Activated CD4-positive, alpha-beta T cell treated with anti-CD3 and anti-CD28 coated beads, Interleukin-2, amount 10 ng/mL, durations not matched to agents 7 days and 5 days (primary cell): ENCODE data around the gene IL36B. TPM values are rescaled to one million over a fixed set of nuclear protein-coding genes. Genes with fewer than 3 reads are reported as not detected.

Source experiments
- CTCF ChIA-PET: fragments of 350-600 bp; sonication (Branson Sonifier 250); formaldehyde crosslinking; loops from one replicate; lab custom pipeline; 2021; ENCODE audit warnings: antibody characterized with exemption; lab: Charles Lee
- POLR2A ChIA-PET: fragments of 350-600 bp; sonication (Branson Sonifier 250); formaldehyde crosslinking; loops from one replicate; lab custom pipeline; 2021; ENCODE audit warnings: antibody characterized with exemption; lab: Charles Lee
- DNase-seq: peaks from one replicate; pipeline ENCODE4 v3.0.0-alpha.2; 2020
- H3K27ac Mint-ChIP-seq: one replicate; pipeline ENCODE4 v1.8.0; 2021; ENCODE audit warnings: mild to moderate bottlenecking, moderate library complexity, mixed read lengths
- H3K27me3 Mint-ChIP-seq: one replicate; pipeline ENCODE4 v1.8.0; 2021; ENCODE audit warnings: mixed read lengths
- H3K36me3 Mint-ChIP-seq: one replicate; pipeline ENCODE4 v1.8.0; 2021; ENCODE audit warnings: low read depth, mixed read lengths
- H3K4me1 Mint-ChIP-seq: one replicate; pipeline ENCODE4 v1.8.0; 2021; ENCODE audit warnings: mixed read lengths
- H3K4me3 Mint-ChIP-seq: one replicate; pipeline ENCODE4 v1.8.0; 2021; ENCODE audit warnings: mild to moderate bottlenecking, moderate library complexity, mixed read lengths
- H3K9me3 Mint-ChIP-seq: one replicate; pipeline ENCODE4 v1.8.0; 2021; ENCODE audit warnings: mixed read lengths
- total RNA-seq, 2 experiments: library from RNA; stranded (reverse); gene quantifications; one replicate each; pipeline ENCODE4 v1.2.3, GENCODE V29; 2021

IL36B gene
- total RNA-seq, 2 experiments from 2014 or later, result not detected

GRCh38 chr2:113013336-113013661 is 39.4 kb downstream of the IL36B start:
- DNase-seq, result no peak
- Mint-ChIP-seq H3K36me3 (no peaks in the 10 kb centered on the region), H3K27ac (no peak overlapping the region), H3K9me3 (peaks cover 4% of the 10 kb centered on the region), H3K4me3 (no peak overlapping the region), H3K4me1 (peaks cover 11% of the 10 kb centered on the region), H3K27me3 (peaks cover 8% of the 10 kb centered on the region)
- ChIA-PET POLR2A (no interaction called here), CTCF (interaction anchor here (0.6 to 1.5 kb wide), 3 partner anchors 28 to 873 kb away, joined by 3 to 5 read pairs (median 4); no protein-coding TSS in a partner anchor)

GRCh38 chr2:113012436-113013335 is 40.0 kb downstream of the IL36B start:
- H3K4me1 Mint-ChIP-seq, result peaks cover 11% of the 10 kb centered on the region
- peaks cover 8% of the 10 kb centered on the region for H3K27me3 Mint-ChIP-seq
- H3K9me3 Mint-ChIP-seq, result peaks cover 4% of the 10 kb centered on the region
- DNase-seq, result no peak
- ChIA-PET CTCF (interaction anchor here (0.7 to 1.5 kb wide), 2 partner anchors 28 to 170 kb away, joined by 3 to 4 read pairs; no protein-coding TSS in a partner anchor), POLR2A (no interaction called here)
- no peak overlapping the region for H3K4me3 Mint-ChIP-seq
- no peak overlapping the region for H3K27ac Mint-ChIP-seq
- H3K36me3 Mint-ChIP-seq, result no peaks in the 10 kb centered on the region

GRCh38 chr2:113011108-113011507 is 41.6 kb downstream of the IL36B start:
- Mint-ChIP-seq H3K4me1 (peaks cover 10% of the 10 kb centered on the region), H3K27me3 (peaks cover 3% of the 10 kb centered on the region), H3K27ac (no peak overlapping the region), H3K9me3 (peaks cover 4% of the 10 kb centered on the region), H3K36me3 (no peaks in the 10 kb centered on the region), H3K4me3 (no peak overlapping the region)
- ChIA-PET CTCF (no interaction called here), POLR2A (no interaction called here)
- DNase-seq, result no peak

- Mint-ChIP-seq H3K27me3 (peaks cover 3% of the 10 kb centered on the region), H3K36me3 (no peaks in the 10 kb centered on the region), H3K9me3 (peaks cover 8% of the 10 kb centered on the region), H3K4me1 (peaks cover 5% of the 10 kb centered on the region), H3K4me3 (no peak overlapping the region), H3K27ac (no peak overlapping the region)
- CTCF ChIA-PET, result interaction anchor here (0.7 kb wide), 1 partner anchor 14 kb away, joined by 3 read pairs; no protein-coding TSS in a partner anchor
- POLR2A ChIA-PET, result no interaction called here
- no peak for DNase-seq
Observed at GRCh38 chr2:113010088-113010487, 42.6 kb downstream of the IL36B start.

- Mint-ChIP-seq H3K36me3 (no peaks in the 10 kb centered on the region), H3K9me3 (peaks cover 8% of the 10 kb centered on the region), H3K4me1 (peaks cover 5% of the 10 kb centered on the region), H3K4me3 (no peak overlapping the region), H3K27ac (no peak overlapping the region), H3K27me3 (peaks cover 3% of the 10 kb centered on the region)
- ChIA-PET POLR2A (no interaction called here), CTCF (interaction anchor here (0.7 kb wide), 1 partner anchor 14 kb away, joined by 3 read pairs; no protein-coding TSS in a partner anchor)
- DNase-seq, result no peak
Observed at GRCh38 chr2:113009622-113010021, 43.0 kb downstream of the IL36B start.

- H3K4me3 Mint-ChIP-seq, result no peak overlapping the region
Observed at GRCh38 chr2:113007250-113007649, 45.4 kb downstream of the IL36B start.

GRCh38 chr2:113005030-113005509 is 47.6 kb downstream of the IL36B start, which contains the start of gene IL36A:
Gene IL36A, plus strand, starts transcription at chr2:113005459. Its CDS starts 413 bp downstream, at chr2:113005872.
- H3K27ac Mint-ChIP-seq, result no peak within 1 kb of the TSS
- no peak within 1 kb of the TSS for H3K4me3 Mint-ChIP-seq
- H3K27me3 Mint-ChIP-seq, result peaks cover 3% of the 10 kb centered on the region
- H3K9me3 Mint-ChIP-seq, result peaks cover 28% of the 10 kb centered on the region
- peaks cover 15% of the 10 kb centered on the region for H3K36me3 Mint-ChIP-seq
- no peak for DNase-seq
- POLR2A ChIA-PET, result no interaction called here
- H3K4me1 Mint-ChIP-seq, result peaks cover 1% of the 10 kb centered on the region
- CTCF ChIA-PET, result no interaction called here

More at GRCh38 chr2:113007250-113007649, 45.4 kb downstream of the IL36B start:
- DNase-seq, result no peak
- no peaks in the 10 kb centered on the region for H3K36me3 Mint-ChIP-seq
- peaks cover 5% of the 10 kb centered on the region for H3K4me1 Mint-ChIP-seq
- H3K27me3 Mint-ChIP-seq, result no peaks in the 10 kb centered on the region
- POLR2A ChIA-PET, result no interaction called here
- no peak overlapping the region for H3K27ac Mint-ChIP-seq
- CTCF ChIA-PET, result no interaction called here
- peaks cover 14% of the 10 kb centered on the region for H3K9me3 Mint-ChIP-seq

- CTCF ChIA-PET, result no interaction called here
Observed at GRCh38 chr2:113002677-113003076, 50.0 kb downstream of the IL36B start.

GRCh38 chr2:113000436-113000835 is 52.2 kb downstream of the IL36B start:
- Mint-ChIP-seq H3K4me1 (peaks cover 23% of the 10 kb centered on the region), H3K27ac (no peak overlapping the region), H3K9me3 (peaks cover 40% of the 10 kb centered on the region), H3K4me3 (no peak overlapping the region), H3K27me3 (peaks cover 3% of the 10 kb centered on the region), H3K36me3 (peaks cover 30% of the 10 kb centered on the region)
- ChIA-PET CTCF (no interaction called here), POLR2A (no interaction called here)
- no peak for DNase-seq

More at GRCh38 chr2:113002677-113003076, 50.0 kb downstream of the IL36B start:
- POLR2A ChIA-PET, result no interaction called here
- H3K4me3 Mint-ChIP-seq, result no peak overlapping the region
- H3K4me1 Mint-ChIP-seq, result peaks cover 4% of the 10 kb centered on the region
- peaks cover 43% of the 10 kb centered on the region for H3K9me3 Mint-ChIP-seq
- H3K27me3 Mint-ChIP-seq, result peaks cover 3% of the 10 kb centered on the region
- H3K36me3 Mint-ChIP-seq, result peaks cover 26% of the 10 kb centered on the region
- no peak for DNase-seq
- H3K27ac Mint-ChIP-seq, result no peak overlapping the region

GRCh38 chr2:112997151-112997550 is 55.5 kb downstream of the IL36B start:
- POLR2A ChIA-PET, result interaction anchor here (1.0 kb wide), 1 partner anchor 12 kb away, joined by 3 read pairs; no protein-coding TSS in a partner anchor
- Mint-ChIP-seq H3K27me3 (peaks cover 6% of the 10 kb centered on the region), H3K27ac (peak overlapping the region; percentile 91), H3K9me3 (peaks cover 46% of the 10 kb centered on the region), H3K4me3 (peak overlapping the region; percentile 53), H3K36me3 (peaks cover 49% of the 10 kb centered on the region), H3K4me1 (peaks cover 36% of the 10 kb centered on the region)
- CTCF ChIA-PET, result no interaction called here
- DNase-seq, result no peak

GRCh38 chr2:112996635-112997034 is 56.0 kb downstream of the IL36B start:
- peak overlapping the region; percentile 91 for H3K27ac Mint-ChIP-seq
- H3K27me3 Mint-ChIP-seq, result peaks cover 8% of the 10 kb centered on the region
- DNase-seq, result peak; percentile 89
- CTCF ChIA-PET, result interaction anchor here (0.7 kb wide), 1 partner anchor 15 kb away, joined by 3 read pairs; no protein-coding TSS in a partner anchor
- H3K9me3 Mint-ChIP-seq, result peaks cover 48% of the 10 kb centered on the region
- H3K4me1 Mint-ChIP-seq, result peaks cover 36% of the 10 kb centered on the region
- H3K36me3 Mint-ChIP-seq, result peaks cover 53% of the 10 kb centered on the region
- H3K4me3 Mint-ChIP-seq, result peak overlapping the region; percentile 53
- POLR2A ChIA-PET, result interaction anchor here (0.7 to 1.0 kb wide), 2 partner anchors 11 to 79 kb away, joined by 3 to 8 read pairs; no protein-coding TSS in a partner anchor

- DNase-seq, result peak; percentile 41
- Mint-ChIP-seq H3K27me3 (peaks cover 7% of the 10 kb centered on the region), H3K4me3 (peak overlapping the region; percentile 46), H3K27ac (peak overlapping the region; percentile 89), H3K36me3 (peaks cover 43% of the 10 kb centered on the region), H3K9me3 (peaks cover 46% of the 10 kb centered on the region), H3K4me1 (peaks cover 36% of the 10 kb centered on the region)
- POLR2A ChIA-PET, result no interaction called here
- CTCF ChIA-PET, result interaction anchor here (0.6 to 0.9 kb wide), 2 partner anchors 15 to 89 kb away, joined by 3 to 6 read pairs; no protein-coding TSS in a partner anchor
Observed at GRCh38 chr2:112995346-112995920, 57.2 kb downstream of the IL36B start.
